PC-3 (cell line): ENCODE data around the gene KRTAP10-4.

ENCODE experiments used
- CTCF ChIP-seq: fragments of 300-600 bp; sonication (generic); conservative IDR thresholded peaks from 2 replicates; pipeline ENCODE4 v1.5.1; 2017; ENCODE audit warnings: antibody characterized with exemption, low read depth, mild to moderate bottlenecking, low read length
- EZH2phosphoT487 ChIP-seq: fragments of 300-600 bp; sonication (generic); IDR thresholded peaks from 2 replicates; pipeline ENCODE4 v1.6.1; 2018; ENCODE audit warnings: mild to moderate bottlenecking, antibody characterized with exemption, low read length, borderline replicate concordance

DNA sequence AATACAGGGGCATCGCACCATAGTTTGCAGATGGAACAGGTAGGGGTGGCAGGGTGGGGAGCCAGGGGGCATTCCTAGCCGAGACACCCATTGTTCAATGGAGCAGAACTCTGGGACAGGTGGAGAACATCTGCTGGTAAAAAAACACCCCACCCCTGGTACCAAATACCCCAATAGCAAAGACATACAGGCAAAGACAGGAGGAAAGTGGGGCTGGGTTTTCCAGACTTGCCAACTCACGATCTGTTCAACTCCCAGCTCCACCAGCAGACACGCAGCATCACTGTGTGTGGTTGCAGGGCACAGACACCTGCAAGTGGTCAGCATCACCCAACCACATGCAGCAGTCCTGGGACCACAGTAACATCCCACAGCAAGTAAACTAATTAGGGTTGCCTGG lies 38.0 kb downstream of the KRTAP10-4 start:
- TF ChIP-seq CTCF (no peak), EZH2phosphoT487 (no peak)
